ENCODE data around the gene INTS6L.

GRCh38 chrX:135625995-135626394 is 105.5 kb downstream of the INTS6L start:
- TF ChIP-seq CTCF (IDR thresholded peaks at IDR 0.05) (no peak), POLR2AphosphoS5 (IDR thresholded peaks at IDR 0.05) (no peak), POLR2A (IDR thresholded peaks at IDR 0.05) (no peak)
